B cell (primary cell): Measurements from ENCODE around the gene PLIN4. TPM values are rescaled to one million over a fixed set of nuclear protein-coding genes. Genes with fewer than 3 reads are reported as not detected.

Source experiments
- ATAC-seq: fragments of 200-7000 bp; cut with Tn5 transposase; one replicate; pipeline ENCODE4 v1.10.0; 2021; ENCODE audit warnings: low read depth, mild to moderate bottlenecking, moderate number of reproducible peaks, moderate library complexity
- CTCF ChIA-PET: fragments of 350-600 bp; sonication (Branson Sonifier 250); formaldehyde crosslinking; loops from one replicate; lab custom pipeline; 2021; ENCODE audit warnings: antibody characterized with exemption, inconsistent platforms; lab: Charles Lee
- POLR2A ChIA-PET: fragments of 350-600 bp; sonication (Branson Sonifier 250); formaldehyde crosslinking; loops from one replicate; lab custom pipeline; 2021; ENCODE audit warnings: antibody characterized with exemption; lab: Charles Lee
- DNase-seq: peaks from one replicate; pipeline ENCODE4 v3.0.0; 2013
- H2AFZ ChIP-seq: 2 replicates; pipeline ENCODE4 v1.6.1; 2012; ENCODE audit warnings: mild to moderate bottlenecking, low read depth, low read length; ENCODE audit not compliant: insufficient read depth, poor library complexity, severe bottlenecking
- H3K27ac ChIP-seq, 2 donors: 1 replicate in 1 of 2; 2 replicates in 1 of 2; pipeline ENCODE4 v1.5.1; 2012 to 2013; ENCODE audit warnings: low read length in 2 of 2, mild to moderate bottlenecking in 2 of 2, moderate library complexity in 1 of 2
- H3K27me3 ChIP-seq, 4 experiments: fragments of 200-600 bp in 1 of 4; sonication (generic) in 1 of 4; replicated peaks in 1 of 4; 1 replicate in 2 of 4; 2 replicates in 2 of 4; pipeline versions ENCODE4 v1.6.1 to v1.7.0; 2013 to 2016; ENCODE audit warnings: low read length in 3 of 4, mild to moderate bottlenecking in 2 of 4, mixed read lengths in 1 of 4, moderate library complexity in 1 of 4; ENCODE audit not compliant: insufficient read depth in 4 of 4, control insufficient read depth in 3 of 4; ENCODE audit errors: control extremely low read depth in 1 of 4
- H3K36me3 ChIP-seq, 2 experiments: replicated peaks in 1 of 2; 1 replicate in 1 of 2; 2 replicates in 1 of 2; pipeline versions ENCODE4 v1.6.1 to v1.7.1; 2013; ENCODE audit warnings: low read length in 1 of 2; ENCODE audit not compliant: insufficient read depth in 2 of 2, control insufficient read depth in 1 of 2; ENCODE audit errors: control extremely low read depth in 1 of 2, extremely low read depth in 1 of 2
- H3K4me1 ChIP-seq, 2 donors: fragments of 200-600 bp in 1 of 2; sonication (generic) in 1 of 2; 1 replicate in 1 of 2; 2 replicates in 1 of 2; pipeline versions ENCODE4 v1.5.1 to v1.6.1; 2013 to 2017; ENCODE audit warnings: low read length in 2 of 2; ENCODE audit not compliant: control insufficient read depth in 2 of 2, insufficient read depth in 2 of 2
- H3K4me2 ChIP-seq: replicated peaks from 2 replicates; pipeline ENCODE3; 2012; ENCODE audit warnings: mild to moderate bottlenecking, low read depth, low read length; ENCODE audit not compliant: poor library complexity, severe bottlenecking
- H3K4me3 ChIP-seq, 5 experiments: fragments of 200-600 bp in 1 of 5; sonication (generic) in 1 of 5; 1 replicate in 3 of 5; 2 replicates in 2 of 5; pipeline versions ENCODE4 v1.5.1 to v1.7.0; 2011 to 2016; ENCODE audit warnings: low read length in 4 of 5, mild to moderate bottlenecking in 4 of 5, low read depth in 2 of 5, control low read depth in 1 of 5, moderate library complexity in 1 of 5; ENCODE audit not compliant: insufficient read depth in 1 of 5; ENCODE audit errors: control extremely low read depth in 1 of 5, extremely low read depth in 1 of 5
- H3K79me2 ChIP-seq: fragments of 200-600 bp; sonication (generic); one replicate; pipeline ENCODE4 v1.6.0; 2016; ENCODE audit warnings: low read length; ENCODE audit not compliant: control insufficient read depth, insufficient read depth
- H3K9ac ChIP-seq: fragments of 200-600 bp; sonication (generic); 2 replicates; pipeline ENCODE4 v1.6.1; 2017; ENCODE audit warnings: mild to moderate bottlenecking, low read length, moderate library complexity
- H3K9me3 ChIP-seq, 3 donors: one replicate each; pipeline versions ENCODE4 v1.6.1 to v1.7.1; 2013; ENCODE audit warnings: low read length in 2 of 3; ENCODE audit not compliant: control insufficient read depth in 2 of 3, insufficient read depth in 1 of 3; ENCODE audit errors: control extremely low read depth in 1 of 3
- H4K20me1 ChIP-seq: 2 replicates; pipeline ENCODE4 v1.6.0; 2012; ENCODE audit warnings: mild to moderate bottlenecking, low read length; ENCODE audit not compliant: insufficient read depth, control insufficient read depth, poor library complexity, severe bottlenecking
- H3K27ac Mint-ChIP-seq: one replicate; pipeline ENCODE4 v1.8.0; 2021; ENCODE audit warnings: mixed read lengths
- H3K27me3 Mint-ChIP-seq: one replicate; pipeline ENCODE4 v1.8.0; 2021; ENCODE audit warnings: mixed read lengths
- H3K4me1 Mint-ChIP-seq: one replicate; pipeline ENCODE4 v1.8.0; 2021; ENCODE audit warnings: mixed read lengths
- H3K4me3 Mint-ChIP-seq: one replicate; pipeline ENCODE4 v1.8.0; 2021; ENCODE audit warnings: mixed read lengths
- H3K9me3 Mint-ChIP-seq: one replicate; pipeline ENCODE4 v1.8.0; 2022; ENCODE audit warnings: mixed read lengths; ENCODE audit not compliant: insufficient read depth
- CTCF ChIP-seq: fragments of 200-600 bp; IDR thresholded peaks from one replicate; pipeline ENCODE4 v1.8.0; 2022; ENCODE audit warnings: antibody characterized with exemption, mild to moderate bottlenecking
- EZH2 ChIP-seq: IDR thresholded peaks from 2 replicates; pipeline ENCODE4 v1.6.1; 2012; ENCODE audit warnings: borderline replicate concordance, low read depth, mild to moderate bottlenecking, moderate library complexity, low read length; ENCODE audit not compliant: insufficient read depth, poor library complexity, severe bottlenecking
- WGBS: methylation state at CpG from one replicate; pipeline ENCODE4 v1.1.5; 2013; ENCODE audit warnings: missing lambda C conversion rate; ENCODE audit not compliant: insufficient coverage; 5-methylcytosine and 5-hydroxymethylcytosine counted together
- intact Hi-C: fragments of 100-400 bp; cut with micrococcal nuclease; formaldehyde crosslinking; loops from one replicate; pipeline ENCODE4 v1.10.0; 2022
- polyA plus RNA-seq: library from polyadenylated mRNA; depleted of rRNA; stranded (reverse); fragments of >200 nt; gene quantifications from 2 replicates; pipeline ENCODE4 v1.2.3, GENCODE V29; 2012
- total RNA-seq, 2 donors: library from RNA; stranded (reverse); fragments of 120-200 nt in 1 of 2; gene quantifications; 1 replicate in 1 of 2; 2 replicates in 1 of 2; pipeline versions ENCODE4 v1.2.3 to v1.2.4, GENCODE V29; 2013 to 2022

The PLIN4 gene
- total and polyA plus RNA-seq, 2 donors (not counting 1 experiment from before 2014, with no cell fraction given), result 0.04 to 0.07 TPM

GRCh38 chr19:4507804-4508203 is 10.5 kb downstream of the PLIN4 start:
- no peak overlapping the region for H3K4me2 ChIP-seq
- no peak overlapping the region for H3K4me3 ChIP-seq
- Mint-ChIP-seq H3K27me3 (no peaks in the 10 kb centered on the region), H3K4me3 (no peak overlapping the region), H3K4me1 (no peaks in the 10 kb centered on the region), H3K27ac (no peak overlapping the region), H3K9me3 (no peaks in the 10 kb centered on the region)
- no peak overlapping the region for H3K27ac ChIP-seq
- WGBS, result 95% methylated on average over 17 of the region's 17 CpGs
- H3K79me2 ChIP-seq, result no peaks in the 10 kb centered on the region
- H3K9ac ChIP-seq, result no peak overlapping the region
- peaks cover 0 to 16% (median 0%) of the 10 kb centered on the region in 3 donors for H3K9me3 ChIP-seq
- DNase-seq, result no peak
- H4K20me1 ChIP-seq, result no peaks in the 10 kb centered on the region
- ChIA-PET POLR2A (no interaction called here), CTCF (no interaction called here)
- intact Hi-C loops, result no loop called here
- no peaks in the 10 kb centered on the region for H3K27me3 ChIP-seq
- H2AFZ ChIP-seq, result no peak overlapping the region
- TF ChIP-seq EZH2, result no peak
- no peak for TF ChIP-seq CTCF
- peaks cover 0 to under 1% of the 10 kb centered on the region in 2 experiments for H3K36me3 ChIP-seq
- no peaks in the 10 kb centered on the region for H3K4me1 ChIP-seq
- no peak for ATAC-seq

GRCh38 chr19:4507150-4507452 is 11.2 kb downstream of the PLIN4 start:
- H3K4me1 Mint-ChIP-seq, result no peaks in the 10 kb centered on the region
- no peak overlapping the region for H3K9ac ChIP-seq
- ChIA-PET CTCF (no interaction called here), POLR2A (no interaction called here)
- no peaks in the 10 kb centered on the region for H3K4me1 ChIP-seq
- H3K27me3 ChIP-seq, result no peaks in the 10 kb centered on the region
- H4K20me1 ChIP-seq, result no peaks in the 10 kb centered on the region
- intact Hi-C loops, result no loop called here
- H3K79me2 ChIP-seq, result no peaks in the 10 kb centered on the region
- WGBS, result 95% methylated on average over 9 of the region's 12 CpGs
- DNase-seq (no peak), ATAC-seq (no peak)
- H3K9me3 ChIP-seq, result peaks cover 0 to 16% (median 0%) of the 10 kb centered on the region in 3 donors
- no peaks in the 10 kb centered on the region for H3K27me3 Mint-ChIP-seq
- peaks cover 0 to 4% of the 10 kb centered on the region in 2 experiments for H3K36me3 ChIP-seq
- no peak overlapping the region for H3K4me3 Mint-ChIP-seq
- H3K27ac Mint-ChIP-seq, result no peak overlapping the region
- H3K9me3 Mint-ChIP-seq, result no peaks in the 10 kb centered on the region
- H3K27ac ChIP-seq, result no peak overlapping the region
- no peak overlapping the region for H3K4me2 ChIP-seq
- TF ChIP-seq EZH2, result no peak
- no peak for TF ChIP-seq CTCF
- H3K4me3 ChIP-seq, result no peak overlapping the region
- no peak overlapping the region for H2AFZ ChIP-seq
